ENCODE measurements around the gene GALK2.

GRCh38 chr15:49323207-49323606, 153.2 kb downstream of the GALK2 start:
- no peak for TF ChIP-seq ZNF423 (tag by site-specific recombination; IDR thresholded peaks at IDR 0.05)
- no peak for TF ChIP-seq YY1 (tag by site-specific recombination; IDR thresholded peaks at IDR 0.05)
- no peak for TF ChIP-seq HIC1 (tag by site-specific recombination; IDR thresholded peaks at IDR 0.05)
- TF ChIP-seq ZNF335 (tag by site-specific recombination; conservative IDR thresholded peaks at IDR 0.05), result no peak
- TF ChIP-seq ZNF354C (tag by site-specific recombination; IDR thresholded peaks at IDR 0.05; ENCODE audit: borderline replicate concordance, low read depth), result no peak
- no peak for TF ChIP-seq ZNF274 (IDR thresholded peaks at IDR 0.05; ENCODE audit: low read length)
- no peak for TF ChIP-seq ZNF274 (tag by site-specific recombination; IDR thresholded peaks at IDR 0.05; ENCODE audit: borderline replicate concordance)
- no peak for TF ChIP-seq CTCF (tag by site-specific recombination; IDR thresholded peaks at IDR 0.05)
- TF ChIP-seq, protein P1, sequence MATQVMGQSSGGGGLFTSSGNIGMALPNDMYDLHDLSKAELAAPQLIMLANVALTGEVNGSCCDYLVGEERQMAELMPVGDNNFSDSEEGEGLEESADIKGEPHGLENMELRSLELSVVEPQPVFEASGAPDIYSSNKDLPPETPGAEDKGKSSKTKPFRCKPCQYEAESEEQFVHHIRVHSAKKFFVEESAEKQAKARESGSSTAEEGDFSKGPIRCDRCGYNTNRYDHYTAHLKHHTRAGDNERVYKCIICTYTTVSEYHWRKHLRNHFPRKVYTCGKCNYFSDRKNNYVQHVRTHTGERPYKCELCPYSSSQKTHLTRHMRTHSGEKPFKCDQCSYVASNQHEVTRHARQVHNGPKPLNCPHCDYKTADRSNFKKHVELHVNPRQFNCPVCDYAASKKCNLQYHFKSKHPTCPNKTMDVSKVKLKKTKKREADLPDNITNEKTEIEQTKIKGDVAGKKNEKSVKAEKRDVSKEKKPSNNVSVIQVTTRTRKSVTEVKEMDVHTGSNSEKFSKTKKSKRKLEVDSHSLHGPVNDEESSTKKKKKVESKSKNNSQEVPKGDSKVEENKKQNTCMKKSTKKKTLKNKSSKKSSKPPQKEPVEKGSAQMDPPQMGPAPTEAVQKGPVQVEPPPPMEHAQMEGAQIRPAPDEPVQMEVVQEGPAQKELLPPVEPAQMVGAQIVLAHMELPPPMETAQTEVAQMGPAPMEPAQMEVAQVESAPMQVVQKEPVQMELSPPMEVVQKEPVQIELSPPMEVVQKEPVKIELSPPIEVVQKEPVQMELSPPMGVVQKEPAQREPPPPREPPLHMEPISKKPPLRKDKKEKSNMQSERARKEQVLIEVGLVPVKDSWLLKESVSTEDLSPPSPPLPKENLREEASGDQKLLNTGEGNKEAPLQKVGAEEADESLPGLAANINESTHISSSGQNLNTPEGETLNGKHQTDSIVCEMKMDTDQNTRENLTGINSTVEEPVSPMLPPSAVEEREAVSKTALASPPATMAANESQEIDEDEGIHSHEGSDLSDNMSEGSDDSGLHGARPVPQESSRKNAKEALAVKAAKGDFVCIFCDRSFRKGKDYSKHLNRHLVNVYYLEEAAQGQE (tag by site-specific recombination; IDR thresholded peaks at IDR 0.05), result no peak

All from HEK293 (cell line).